ENCODE measurements around the gene CEMIP.

CEMIP gene

GRCh38 chr15:80887148-80887547, 108.0 kb downstream of the CEMIP start:
- Histone ChIP-seq H3K9me3 (no peaks in the 10 kb centered on the region), H3K4me1 (no peaks in the 10 kb centered on the region), H3K27me3 (no peaks in the 10 kb centered on the region; the same call in 1 of the 2 replicates), H3K36me3 (no peaks in the 10 kb centered on the region), H3K4me3 (ENCODE audit: low read depth, low read length) (no peak overlapping the region)
- TF ChIP-seq CTCF (IDR thresholded peaks at IDR 0.05; ENCODE audit: low read depth, low read length), result no peak
- DNase-seq, result no peak

GRCh38 chr15:80888846-80889245, 109.7 kb downstream of the CEMIP start:
- H3K27me3 ChIP-seq, result no peaks in the 10 kb centered on the region
- H3K36me3 ChIP-seq, result no peaks in the 10 kb centered on the region
- no peak for DNase-seq
- TF ChIP-seq CTCF (IDR thresholded peaks at IDR 0.05; ENCODE audit: low read depth, low read length), result no peak
- no peaks in the 10 kb centered on the region for H3K4me1 ChIP-seq
- no peaks in the 10 kb centered on the region for H3K9me3 ChIP-seq
- no peak overlapping the region for H3K4me3 ChIP-seq (ENCODE audit: low read depth, low read length)

- Histone ChIP-seq H3K4me3 (ENCODE audit: low read depth, low read length) (no peak overlapping the region), H3K36me3 (no peaks in the 10 kb centered on the region), H3K4me1 (no peaks in the 10 kb centered on the region), H3K27me3 (no peaks in the 10 kb centered on the region), H3K9me3 (no peaks in the 10 kb centered on the region)
- no peak for DNase-seq
- no peak for TF ChIP-seq CTCF (IDR thresholded peaks at IDR 0.05; ENCODE audit: low read depth, low read length)
Measured at GRCh38 chr15:80890341-80891005, 111.3 kb downstream of the CEMIP start.

GRCh38 chr15:80891006-80891405, 111.8 kb downstream of the CEMIP start:
- Histone ChIP-seq H3K27me3 (no peaks in the 10 kb centered on the region), H3K36me3 (no peaks in the 10 kb centered on the region), H3K4me3 (ENCODE audit: low read depth, low read length) (no peak overlapping the region), H3K9me3 (no peaks in the 10 kb centered on the region), H3K4me1 (no peaks in the 10 kb centered on the region)
- TF ChIP-seq CTCF (IDR thresholded peaks at IDR 0.05; ENCODE audit: low read depth, low read length), result no peak
- DNase-seq, result no peak

- Histone ChIP-seq H3K4me1 (no peaks in the 10 kb centered on the region), H3K9me3 (no peaks in the 10 kb centered on the region), H3K4me3 (ENCODE audit: low read depth, low read length) (no peak overlapping the region), H3K27me3 (no peaks in the 10 kb centered on the region), H3K36me3 (no peaks in the 10 kb centered on the region)
- no peak for TF ChIP-seq CTCF (IDR thresholded peaks at IDR 0.05; ENCODE audit: low read depth, low read length)
- DNase-seq, result no peak
Measured at GRCh38 chr15:80892414-80892813, 113.2 kb downstream of the CEMIP start.

- TF ChIP-seq CTCF (IDR thresholded peaks at IDR 0.05; ENCODE audit: low read depth, low read length), result no peak
- Histone ChIP-seq H3K4me3 (ENCODE audit: low read depth, low read length) (no peak overlapping the region), H3K9me3 (no peaks in the 10 kb centered on the region), H3K27me3 (no peaks in the 10 kb centered on the region), H3K4me1 (no peaks in the 10 kb centered on the region), H3K36me3 (no peaks in the 10 kb centered on the region)
- DNase-seq, result no peak
Measured at GRCh38 chr15:80893777-80894176, 114.6 kb downstream of the CEMIP start.
